SK-N-MC (cell line): ENCODE measurements around the gene LMF2.

ENCODE experiments used
- EZH2 ChIP-seq: fragments of 200-600 bp; sonication (generic); IDR thresholded peaks from one replicate; pipeline ENCODE4 v1.6.1; 2017; ENCODE audit warnings: antibody characterized with exemption
- FOXP2 ChIP-seq: optimal IDR thresholded peaks from 2 replicates; pipeline ENCODE3; 2011; ENCODE audit warnings: mild to moderate bottlenecking, moderate library complexity; ENCODE audit not compliant: insufficient read depth; ENCODE audit errors: extremely low read length, control extremely low read depth
- POLR2AphosphoS5 ChIP-seq: IDR thresholded peaks from 2 replicates; pipeline ENCODE4 v1.6.1; 2012; ENCODE audit warnings: mild to moderate bottlenecking, low read depth, low read length, borderline replicate concordance

DNA sequence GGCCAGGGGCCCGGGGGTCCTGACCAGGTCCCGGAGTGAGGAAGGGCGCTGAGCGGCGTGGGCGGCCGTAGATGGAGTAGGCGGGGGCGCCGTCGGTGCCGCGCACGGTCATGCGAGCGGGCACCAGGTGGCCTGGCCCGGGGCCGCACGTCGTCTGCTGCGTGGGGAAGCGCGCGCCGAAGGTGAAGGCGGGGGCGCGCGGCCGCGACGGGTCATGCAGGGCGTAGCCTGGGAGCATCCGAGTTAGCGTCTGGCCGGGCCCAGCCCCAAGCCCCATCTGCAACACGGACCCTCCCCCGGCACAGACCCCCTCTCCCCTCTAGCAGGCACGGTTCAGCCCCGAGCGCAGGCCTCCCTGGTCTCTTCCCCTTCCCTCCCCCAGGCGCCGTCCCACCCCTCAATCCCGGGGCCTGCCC is 24.1 kb upstream of the LMF2 start:
- TF ChIP-seq EZH2 (no peak), POLR2AphosphoS5 (no peak), FOXP2 (no peak)
